Stimulated activated CD4-positive, alpha-beta T cell treated with anti-CD3 and anti-CD28 coated beads, Interleukin-1b, Interleukin-23, amount 100 ng/mL, for 48 hours (primary cell): ENCODE data around the gene IMMP2L.
"Not testable (repeated sequence)": the region's sequence is repeated elsewhere in the genome, so short reads cannot be mapped to it uniquely, and the experiment has no call there.

ENCODE experiments used
- DNase-seq: peaks from one replicate; pipeline ENCODE4 v3.0.0-alpha.2; 2020

The IMMP2L gene

GRCh38 chr7:110660637-110661036, 901.7 kb downstream of the IMMP2L start:
- DNase-seq: not testable (repeated sequence)

GRCh38 chr7:110650328-110650727, 912.0 kb downstream of the IMMP2L start:
- DNase-seq: no peak

DNA sequence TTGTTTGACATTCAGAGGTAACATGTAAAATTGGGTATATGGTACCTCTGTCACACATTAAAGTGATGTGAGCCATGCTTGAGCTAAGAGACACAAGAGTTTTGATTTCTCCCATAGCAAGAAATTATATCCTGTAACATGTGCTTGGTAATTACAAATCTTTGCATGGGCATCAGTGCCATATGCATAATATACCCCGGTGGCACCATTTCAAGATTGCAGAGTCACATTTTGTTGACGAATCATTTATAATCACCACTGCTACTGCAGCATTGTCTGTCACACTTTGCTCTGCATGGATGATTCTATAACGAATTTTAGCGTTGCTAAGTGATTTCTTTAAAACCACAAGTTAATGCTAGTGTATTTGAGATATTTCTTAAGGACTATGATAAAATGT, 915.0 kb downstream of the IMMP2L start:
- no peak for DNase-seq

GRCh38 chr7:110646804-110647203, 915.5 kb downstream of the IMMP2L start:
- DNase-seq: no peak

- no peak for DNase-seq
These were observed 916.7 kb downstream of the IMMP2L start for GRCh38 chr7:110645616-110646015.

DNA sequence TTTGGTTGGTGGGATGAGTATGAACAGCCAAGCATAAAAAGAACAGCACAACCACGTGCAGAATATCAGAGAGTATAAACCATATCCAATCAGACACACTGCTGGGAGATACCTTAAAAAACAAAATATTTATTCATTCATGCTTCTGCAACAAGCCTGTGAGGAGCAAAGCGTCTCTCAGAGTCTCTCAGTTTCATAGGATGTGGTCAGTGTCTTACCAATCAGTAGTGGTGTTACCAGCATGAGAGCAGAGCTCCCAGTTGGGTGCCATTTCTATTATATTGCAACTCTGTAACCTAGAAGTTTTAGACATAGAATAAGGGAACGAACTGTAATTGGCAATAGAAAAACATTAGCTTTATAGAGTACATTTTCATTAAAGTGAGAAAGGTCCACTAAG, 917.2 kb downstream of the IMMP2L start:
- DNase-seq: no peak

- DNase-seq: no peak
These were observed 925.0 kb downstream of the IMMP2L start for GRCh38 chr7:110637252-110637651.

GRCh38 chr7:110633313-110633712, 929.0 kb downstream of the IMMP2L start:
- DNase-seq: no peak

DNA sequence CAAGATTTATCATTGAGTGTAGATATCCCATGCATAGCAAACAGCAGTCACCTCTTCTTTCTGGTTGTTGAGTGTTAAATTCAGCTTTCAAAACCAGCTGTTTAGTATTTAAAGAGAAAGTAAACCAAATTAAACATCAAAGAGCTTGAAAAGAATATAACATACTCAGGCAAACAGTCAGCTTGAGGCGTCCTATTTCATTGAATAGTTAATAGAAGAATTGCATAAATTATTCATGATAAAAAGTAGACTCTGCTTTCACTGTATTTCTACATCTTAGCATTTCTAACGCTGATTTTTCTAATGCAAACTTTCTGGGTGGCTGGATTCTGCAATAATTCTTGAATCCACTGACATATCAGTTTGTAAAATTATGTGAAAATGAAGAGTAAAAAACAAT, 935.9 kb downstream of the IMMP2L start:
- no peak for DNase-seq

DNA sequence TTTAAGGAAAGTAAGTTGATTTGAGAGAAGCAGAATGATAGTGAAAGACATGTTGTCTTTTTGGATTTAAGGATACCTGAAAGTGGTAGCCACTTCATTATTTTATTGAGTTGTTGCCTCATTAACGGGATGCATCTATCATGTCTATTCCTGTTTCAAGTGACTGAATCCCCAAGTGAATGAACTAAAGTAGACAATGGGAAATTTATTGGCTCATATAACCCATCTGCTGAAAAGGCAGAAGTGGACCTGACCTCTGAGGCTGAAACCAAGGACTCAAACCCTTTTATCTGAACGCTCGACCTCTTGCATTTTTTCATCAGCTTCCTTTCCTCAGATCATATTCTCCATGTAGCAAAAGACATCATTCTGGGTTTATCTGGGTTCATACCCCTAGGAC, 937.0 kb downstream of the IMMP2L start:
- no peak for DNase-seq

- DNase-seq: no peak
These were observed 938.9 kb downstream of the IMMP2L start for GRCh38 chr7:110623436-110623835.

- no peak for DNase-seq
These were observed 941.0 kb downstream of the IMMP2L start for GRCh38 chr7:110621289-110621688.

DNA sequence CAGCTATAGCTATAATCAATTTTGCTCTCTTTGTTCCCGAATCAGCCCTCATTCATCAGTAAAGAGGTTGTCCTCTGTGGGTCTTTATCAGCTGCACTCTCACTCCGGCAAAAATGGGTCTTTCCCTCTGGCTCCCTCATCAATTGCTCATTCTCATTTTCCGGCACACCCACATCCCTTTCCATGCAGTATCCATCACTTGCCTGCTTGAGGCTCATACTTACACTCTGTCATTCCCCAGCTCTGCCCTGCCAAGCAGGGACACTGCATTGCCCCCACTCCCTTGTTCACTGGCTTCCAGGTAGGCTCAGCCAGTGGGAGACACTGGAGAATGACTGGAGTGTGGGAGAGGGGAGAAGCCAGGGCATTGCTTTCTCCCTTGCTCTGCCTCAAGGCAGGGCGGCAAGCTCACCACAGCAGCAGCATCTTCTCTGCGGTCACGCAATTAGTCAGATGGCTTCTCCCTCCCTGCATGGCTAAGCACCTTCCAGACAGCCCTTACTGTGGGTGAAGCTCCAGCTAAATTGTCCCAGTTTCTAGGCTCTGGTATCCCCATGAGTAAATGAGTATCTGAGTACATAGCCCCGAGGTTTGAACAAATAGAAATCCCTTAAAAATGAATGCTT, 942.1 kb downstream of the IMMP2L start:
- no peak for DNase-seq
